ENCODE measurements around the gene SPATA18.
"Not testable (repeated sequence)": the region's sequence is repeated elsewhere in the genome, so short reads cannot be mapped to it uniquely, and the experiment has no call there.

The SPATA18 gene

GRCh38 chr4:52081216-52081615 lies 30.1 kb downstream of the SPATA18 start:
- in situ Hi-C loops (cut with MboI; ENCODE audit: low sequenced_read_pairs, unreplicated experiment): no loop called here
- TF ChIP-seq, protein P1, sequence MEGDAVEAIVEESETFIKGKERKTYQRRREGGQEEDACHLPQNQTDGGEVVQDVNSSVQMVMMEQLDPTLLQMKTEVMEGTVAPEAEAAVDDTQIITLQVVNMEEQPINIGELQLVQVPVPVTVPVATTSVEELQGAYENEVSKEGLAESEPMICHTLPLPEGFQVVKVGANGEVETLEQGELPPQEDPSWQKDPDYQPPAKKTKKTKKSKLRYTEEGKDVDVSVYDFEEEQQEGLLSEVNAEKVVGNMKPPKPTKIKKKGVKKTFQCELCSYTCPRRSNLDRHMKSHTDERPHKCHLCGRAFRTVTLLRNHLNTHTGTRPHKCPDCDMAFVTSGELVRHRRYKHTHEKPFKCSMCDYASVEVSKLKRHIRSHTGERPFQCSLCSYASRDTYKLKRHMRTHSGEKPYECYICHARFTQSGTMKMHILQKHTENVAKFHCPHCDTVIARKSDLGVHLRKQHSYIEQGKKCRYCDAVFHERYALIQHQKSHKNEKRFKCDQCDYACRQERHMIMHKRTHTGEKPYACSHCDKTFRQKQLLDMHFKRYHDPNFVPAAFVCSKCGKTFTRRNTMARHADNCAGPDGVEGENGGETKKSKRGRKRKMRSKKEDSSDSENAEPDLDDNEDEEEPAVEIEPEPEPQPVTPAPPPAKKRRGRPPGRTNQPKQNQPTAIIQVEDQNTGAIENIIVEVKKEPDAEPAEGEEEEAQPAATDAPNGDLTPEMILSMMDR (IDR thresholded peaks at IDR 0.05; ENCODE audit: borderline replicate concordance, control extremely low read depth, extremely low read depth, insufficient read depth, missing control alignments): no peak

DNA sequence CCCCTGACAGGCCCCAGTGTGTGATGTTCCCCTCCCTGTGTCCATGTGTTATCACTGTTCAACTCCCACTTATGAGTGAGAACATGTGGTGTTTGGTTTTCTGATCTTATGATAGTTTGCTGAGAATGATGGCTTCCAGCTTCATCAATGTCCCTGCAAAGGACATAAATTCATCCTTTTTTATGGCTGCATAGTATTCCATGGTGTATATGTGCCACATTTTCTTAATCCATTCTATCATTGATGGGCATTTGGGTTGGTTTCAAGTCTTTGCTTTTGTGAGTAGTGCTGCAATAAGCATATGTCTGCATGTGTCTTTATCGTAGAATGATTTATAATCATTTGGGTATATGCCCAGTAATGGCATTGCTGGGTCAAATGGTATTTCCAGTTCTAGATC lies 35.3 kb downstream of the SPATA18 start:
- DNase-seq (ENCODE audit: low spot score); in situ Hi-C loops (cut with MboI; ENCODE audit: low sequenced_read_pairs, unreplicated experiment): not testable (repeated sequence)

More at GRCh38 chr4:52081216-52081615, 30.1 kb downstream of the SPATA18 start:
- DNase-seq (ENCODE audit: low spot score): no peak

- TF ChIP-seq, protein P1 (IDR thresholded peaks at IDR 0.05; ENCODE audit: borderline replicate concordance, control extremely low read depth, extremely low read depth, insufficient read depth, missing control alignments): no peak
- in situ Hi-C loops (cut with MboI; ENCODE audit: low sequenced_read_pairs, unreplicated experiment): no loop called here
- no peak for DNase-seq (ENCODE audit: low spot score)
Observed at GRCh38 chr4:52091801-52092200, 40.7 kb downstream of the SPATA18 start.

DNA sequence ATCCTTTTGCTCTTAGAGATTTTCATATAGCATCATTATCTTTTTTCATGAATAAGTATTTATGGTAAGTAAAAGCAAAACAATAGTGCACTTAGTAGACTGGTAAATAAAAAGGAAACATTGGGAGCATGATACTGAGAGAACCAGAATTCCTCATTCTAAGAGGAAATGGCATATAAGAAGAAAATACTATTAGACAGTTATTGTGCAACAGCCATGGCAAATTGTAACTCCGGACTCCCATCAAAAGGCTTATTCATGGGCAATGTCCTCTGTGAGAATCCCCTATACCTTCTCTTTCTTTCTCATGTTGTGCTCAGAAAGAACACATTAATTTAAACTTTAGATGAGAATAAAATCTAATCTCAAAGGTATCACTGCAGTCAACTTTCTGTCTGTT lies 42.4 kb downstream of the SPATA18 start:
- in situ Hi-C loops (cut with MboI; ENCODE audit: low sequenced_read_pairs, unreplicated experiment): no loop called here
- TF ChIP-seq, protein P1 (IDR thresholded peaks at IDR 0.05; ENCODE audit: borderline replicate concordance, control extremely low read depth, extremely low read depth, insufficient read depth, missing control alignments): no peak

DNA sequence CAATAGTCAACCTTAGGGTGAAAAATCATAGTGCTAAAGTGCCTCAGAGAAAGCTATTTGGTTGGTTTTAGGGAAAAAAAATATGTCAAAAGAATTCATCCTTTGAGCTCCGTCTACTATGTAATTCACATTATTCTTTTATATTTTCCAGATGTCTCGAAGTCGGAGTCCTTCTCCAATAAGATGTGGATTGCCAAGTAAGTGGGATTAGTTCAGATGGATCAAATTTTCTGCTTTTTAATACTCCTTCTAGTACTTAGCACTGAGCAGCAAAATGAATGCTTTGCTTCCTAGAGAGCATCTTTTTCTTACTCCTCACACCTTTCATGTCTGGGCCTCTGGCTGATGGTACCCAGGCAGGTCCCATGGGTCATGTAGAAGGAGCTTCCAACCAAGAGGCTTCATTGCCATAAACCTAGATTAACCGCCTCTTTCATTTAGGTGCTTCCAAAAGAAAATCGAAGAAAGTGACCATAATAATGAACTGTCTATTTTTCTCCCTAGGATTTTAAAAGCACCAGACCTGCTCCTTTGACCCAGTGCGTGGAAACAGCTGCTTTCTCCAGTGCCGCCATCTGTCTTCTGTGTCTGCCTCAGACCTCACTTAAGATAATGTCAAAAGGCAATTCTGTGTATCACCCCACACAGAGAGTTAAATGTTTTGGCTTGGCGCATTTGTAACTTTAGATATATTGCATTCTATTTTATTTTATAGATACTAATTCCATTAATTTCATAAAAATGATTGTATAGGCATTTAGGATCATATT lies 43.5 kb downstream of the SPATA18 start:
- in situ Hi-C loops (cut with MboI; ENCODE audit: low sequenced_read_pairs, unreplicated experiment): no loop called here
- DNase-seq (ENCODE audit: low spot score): no peak
- TF ChIP-seq, protein P1 (IDR thresholded peaks at IDR 0.05; ENCODE audit: borderline replicate concordance, control extremely low read depth, extremely low read depth, insufficient read depth, missing control alignments): no peak

More for the DNA sequence above, 42.4 kb downstream of the SPATA18 start:
- no peak for DNase-seq (ENCODE audit: low spot score)

- DNase-seq (ENCODE audit: low spot score): no peak
- in situ Hi-C loops (cut with MboI; ENCODE audit: low sequenced_read_pairs, unreplicated experiment): no loop called here
- TF ChIP-seq, protein P1 (IDR thresholded peaks at IDR 0.05; ENCODE audit: borderline replicate concordance, control extremely low read depth, extremely low read depth, insufficient read depth, missing control alignments): no peak
Observed at GRCh38 chr4:52095374-52095773, 44.3 kb downstream of the SPATA18 start.

DNA sequence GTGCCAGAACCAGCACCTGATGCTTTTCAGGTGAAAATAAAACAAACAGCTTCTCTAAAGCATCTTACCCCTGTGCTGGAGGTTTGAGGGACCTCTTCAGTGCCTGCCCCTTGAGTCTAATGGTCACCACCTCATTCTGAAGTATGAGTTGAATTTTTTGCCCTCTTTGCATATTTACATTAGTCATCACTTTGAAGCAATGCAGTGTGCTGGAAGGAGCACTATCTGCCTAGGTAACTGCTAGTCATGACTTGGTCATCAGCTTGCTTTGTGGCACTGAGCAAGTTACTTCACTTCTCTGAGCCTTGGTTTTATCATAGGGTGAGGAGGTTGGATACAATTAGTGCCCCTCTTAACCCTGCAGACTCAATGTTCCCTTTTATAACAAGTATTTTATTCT lies 44.9 kb downstream of the SPATA18 start:
- in situ Hi-C loops (cut with MboI; ENCODE audit: low sequenced_read_pairs, unreplicated experiment): no loop called here
- TF ChIP-seq, protein P1 (IDR thresholded peaks at IDR 0.05; ENCODE audit: borderline replicate concordance, control extremely low read depth, extremely low read depth, insufficient read depth, missing control alignments): no peak
- DNase-seq (ENCODE audit: low spot score): no peak
